Smooth muscle cell (in vitro differentiated cells): ENCODE measurements around the gene GYPB. TPM values are rescaled to one million over a fixed set of nuclear protein-coding genes. Genes with fewer than 3 reads are reported as not detected.
"Not testable (repeated sequence)": the region's sequence is repeated elsewhere in the genome, so short reads cannot be mapped to it uniquely, and the experiment has no call there.

ENCODE experiments used
- DNase-seq: peaks from one replicate; lab custom pipeline; 2025; ENCODE audit not compliant: unreplicated experiment; lab: John Stamatoyannopoulos, UW
- H2AFZ ChIP-seq: fragments of 200-600 bp; sonication (generic); 2 replicates; pipeline ENCODE4 v1.6.0; 2016; ENCODE audit warnings: antibody characterized with exemption, low read depth, mild to moderate bottlenecking
- H3F3A ChIP-seq: fragments of 200-600 bp; sonication (generic); 2 replicates; pipeline ENCODE4 v1.6.0; 2017; ENCODE audit warnings: antibody characterized with exemption, low read depth
- H3K27ac ChIP-seq: fragments of 200-600 bp; sonication (generic); 2 replicates; pipeline ENCODE4 v1.5.1; 2016; ENCODE audit warnings: low read depth, mild to moderate bottlenecking
- H3K27me3 ChIP-seq: fragments of 200-600 bp; sonication (generic); 2 replicates; pipeline ENCODE4 v1.6.1; 2016; ENCODE audit warnings: low read depth, mild to moderate bottlenecking
- H3K36me3 ChIP-seq: fragments of 200-600 bp; sonication (generic); 2 replicates; pipeline ENCODE4 v1.5.1; 2016; ENCODE audit warnings: low read depth
- H3K4me1 ChIP-seq: fragments of 200-600 bp; sonication (generic); 2 replicates; pipeline ENCODE4 v1.5.1; 2016; ENCODE audit warnings: low read depth
- H3K4me2 ChIP-seq: fragments of 200-600 bp; sonication (generic); 2 replicates; pipeline ENCODE4 v1.6.0; 2016; ENCODE audit warnings: mild to moderate bottlenecking
- H3K4me3 ChIP-seq: fragments of 200-600 bp; sonication (generic); 2 replicates; pipeline ENCODE4 v1.5.1; 2016; ENCODE audit warnings: mild to moderate bottlenecking
- H3K79me2 ChIP-seq: fragments of 200-600 bp; sonication (generic); 2 replicates; pipeline ENCODE4 v1.6.0; 2016; ENCODE audit warnings: low read depth, mild to moderate bottlenecking
- H3K9ac ChIP-seq: fragments of 200-600 bp; sonication (generic); 2 replicates; pipeline ENCODE4 v1.6.0; 2016; ENCODE audit warnings: low read depth
- H3K9me3 ChIP-seq: fragments of 200-600 bp; sonication (generic); replicated peaks from 2 replicates; pipeline ENCODE4 v1.5.1; 2016; ENCODE audit warnings: low read depth
- H4K20me1 ChIP-seq: fragments of 200-600 bp; sonication (generic); 2 replicates; pipeline ENCODE4 v1.6.0; 2016; ENCODE audit warnings: low read depth
- CTCF ChIP-seq: fragments of 200-600 bp; sonication (generic); IDR thresholded peaks from 2 replicates; pipeline ENCODE4 v1.5.1; 2017; ENCODE audit warnings: borderline replicate concordance, mild to moderate bottlenecking, antibody characterized with exemption; ENCODE audit not compliant: insufficient read depth, poor library complexity, severe bottlenecking
- WGBS: methylation state at CpG from one replicate; pipeline ENCODE4 v1.1.7; 2016; ENCODE audit warnings: low lambda C conversion rate; 5-methylcytosine and 5-hydroxymethylcytosine counted together
- polyA plus RNA-seq: library from polyadenylated mRNA; unstranded; fragments of >200 nt; fragmentation: Nextera tagmentation; extraction: Ambion mirVana; gene quantifications from 2 replicates; pipeline ENCODE4 v1.2.1, GENCODE V29; 2016
- total RNA-seq: library from RNA; depleted of rRNA; stranded (reverse); fragments of >200 nt; gene quantifications from 2 replicates; pipeline ENCODE4 v1.2.3, GENCODE V29; 2014

GYPB gene
- total and polyA plus RNA-seq, 2 experiments from 2014 or later: 0.61 TPM; not detected in 1

GRCh38 chr4:143974021-143974420 is 45.2 kb downstream of the GYPB start:
- H3K4me1 ChIP-seq, H3K9ac ChIP-seq, H3F3A ChIP-seq, H3K36me3 ChIP-seq, H3K27me3 ChIP-seq, H3K4me3 ChIP-seq, H4K20me1 ChIP-seq, DNase-seq, H3K79me2 ChIP-seq, H3K27ac ChIP-seq, H2AFZ ChIP-seq, H3K9me3 ChIP-seq, H3K4me2 ChIP-seq: not testable (repeated sequence)
- 81% methylated on average over 4 of the region's 4 CpGs for WGBS

- no peak overlapping the region for H3K4me2 ChIP-seq
Measured at GRCh38 chr4:143961075-143961474, 58.1 kb downstream of the GYPB start.

GRCh38 chr4:143955306-143955705 is 63.9 kb downstream of the GYPB start:
- not testable (repeated sequence) for H3K4me2 ChIP-seq, H3K9me3 ChIP-seq, DNase-seq, H3K4me3 ChIP-seq, H3K27ac ChIP-seq, H3K9ac ChIP-seq, H2AFZ ChIP-seq, H3K27me3 ChIP-seq, H3K4me1 ChIP-seq, H3F3A ChIP-seq, H3K36me3 ChIP-seq, H3K79me2 ChIP-seq, H4K20me1 ChIP-seq
- 68% methylated on average over 3 of the region's 3 CpGs for WGBS

More at GRCh38 chr4:143961075-143961474, 58.1 kb downstream of the GYPB start:
- Histone ChIP-seq H3K4me1 (no peaks in the 10 kb centered on the region), H3K27ac (no peak overlapping the region), H3K4me3 (no peak overlapping the region), H2AFZ (no peak overlapping the region), H4K20me1 (no peaks in the 10 kb centered on the region), H3K27me3 (no peaks in the 10 kb centered on the region), H3K9me3 (no peaks in the 10 kb centered on the region), H3K79me2 (no peaks in the 10 kb centered on the region), H3K9ac (no peak overlapping the region), H3K36me3 (no peaks in the 10 kb centered on the region), H3F3A (no peaks in the 10 kb centered on the region)
- TF ChIP-seq CTCF: no peak
- no peak for DNase-seq
- WGBS: 92% methylated on average over 4 of the region's 4 CpGs

- not testable (repeated sequence) for H3K27me3 ChIP-seq, H3K4me1 ChIP-seq, H4K20me1 ChIP-seq, H3F3A ChIP-seq, H3K9ac ChIP-seq, H3K36me3 ChIP-seq, H2AFZ ChIP-seq, DNase-seq, H3K4me2 ChIP-seq, H3K79me2 ChIP-seq, H3K9me3 ChIP-seq, H3K4me3 ChIP-seq, H3K27ac ChIP-seq
Measured at GRCh38 chr4:143951458-143951972, 67.7 kb downstream of the GYPB start.

DNA sequence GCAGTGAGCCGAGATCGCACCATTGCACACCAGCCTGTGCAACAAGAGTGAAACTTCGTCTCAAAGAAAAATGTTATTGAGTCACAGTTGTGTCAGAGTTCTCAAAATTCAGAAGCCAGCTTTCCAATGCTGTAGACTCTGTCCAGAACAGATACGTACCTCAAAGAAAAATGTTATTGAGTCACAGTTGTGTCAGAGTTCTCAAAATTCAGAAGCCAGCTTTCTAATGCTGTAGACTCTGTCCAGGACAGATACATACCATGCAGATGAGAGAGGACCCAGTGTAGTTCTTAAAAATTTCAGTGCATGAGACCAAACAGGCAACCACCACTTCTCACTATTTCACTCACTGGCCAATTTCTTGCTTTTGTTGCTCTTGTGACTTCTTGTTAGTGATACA is 68.2 kb downstream of the GYPB start:
- H3K9ac ChIP-seq, H3K27ac ChIP-seq, H3K79me2 ChIP-seq, H4K20me1 ChIP-seq, H3K4me1 ChIP-seq, H3K4me2 ChIP-seq, H2AFZ ChIP-seq, H3K9me3 ChIP-seq, H3K36me3 ChIP-seq, H3K27me3 ChIP-seq, H3K4me3 ChIP-seq, H3F3A ChIP-seq, DNase-seq: not testable (repeated sequence)
- 90% methylated on average over 4 of the region's 4 CpGs for WGBS

GRCh38 chr4:143950185-143950584 is 69.0 kb downstream of the GYPB start:
- not testable (repeated sequence) for H3K36me3 ChIP-seq, DNase-seq, H3K27ac ChIP-seq, H3F3A ChIP-seq, H3K79me2 ChIP-seq, H4K20me1 ChIP-seq, H3K4me3 ChIP-seq, H3K27me3 ChIP-seq, H2AFZ ChIP-seq, H3K4me1 ChIP-seq, H3K4me2 ChIP-seq, H3K9ac ChIP-seq, H3K9me3 ChIP-seq
- 37% methylated on average over 1 of the region's 1 CpG for WGBS

DNA sequence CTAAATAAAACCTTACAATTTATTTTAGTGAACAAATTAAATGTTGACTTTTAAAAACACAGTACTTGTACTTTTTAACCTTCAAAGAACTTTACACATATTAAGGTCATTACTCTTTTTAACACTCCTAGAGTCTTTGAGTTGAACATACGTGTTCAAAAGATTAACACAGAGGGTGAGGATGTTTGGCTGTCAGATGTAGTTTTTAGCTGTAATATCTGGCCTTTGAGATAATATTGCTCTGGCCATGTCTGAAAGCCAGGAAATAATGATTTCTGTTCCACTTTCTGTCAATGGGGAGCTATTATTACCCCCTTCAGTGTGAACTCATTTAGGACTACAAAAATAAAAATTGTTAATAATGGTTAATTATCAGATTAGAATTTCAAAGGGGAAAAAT is 71.7 kb downstream of the GYPB start:
- not testable (repeated sequence) for DNase-seq, H3K79me2 ChIP-seq, H3K4me3 ChIP-seq, H4K20me1 ChIP-seq, H3K9me3 ChIP-seq, H3K27me3 ChIP-seq, H3K27ac ChIP-seq, H3K9ac ChIP-seq, H3K36me3 ChIP-seq, H2AFZ ChIP-seq, H3K4me1 ChIP-seq, H3F3A ChIP-seq, H3K4me2 ChIP-seq
- WGBS: 91% methylated on average over 1 of the region's 1 CpG
